ENCODE measurements around the gene ANTKMT.

GRCh38 chr16:724188-725040, 3.5 kb downstream of the ANTKMT start:
- TF ChIP-seq CTCF (IDR thresholded peaks at IDR 0.05; ENCODE audit: insufficient read depth, low read length, poor library complexity, severe bottlenecking) (no peak), EZH2phosphoT487 (conservative IDR thresholded peaks at IDR 0.05; ENCODE audit: low read length) (no peak)

Data from SU-DHL-6 (cell line).